Cardiac septum (tissue), 1 donor: ENCODE results near the gene MTIF2. TPM values are rescaled to one million over a fixed set of nuclear protein-coding genes. Genes with fewer than 3 reads are reported as not detected.
"Not testable (repeated sequence)": the region's sequence is repeated elsewhere in the genome, so short reads cannot be mapped to it uniquely, and the experiment has no call there.

Experiments used
- DNase-seq: peaks from one replicate; pipeline ENCODE4 v3.0.0-alpha.2; 2020; ENCODE audit warnings: low spot score
- intact Hi-C: fragments of 100-400 bp; cut with DNase I; formaldehyde crosslinking; loops from one replicate; pipeline ENCODE4 v1.14.0; 2022
- total RNA-seq: library from RNA; stranded (reverse); fragmentation: NEBNext Ultra II Directional; extraction: Animal tissue kit (Norgen Biotek cat#: 25700); gene quantifications from one replicate; pipeline ENCODE4 v1.2.1, GENCODE V29; 2021
- donor health status: DM: no; HTN: no; CAD: no.

MTIF2 gene
- total RNA-seq, 1 donor from 2014 or later, result 40.8 TPM

GRCh38 chr2:55252832-55253231 is 16.2 kb downstream of the MTIF2 start:
- intact Hi-C loops, result no loop called here
- no peak for DNase-seq

- intact Hi-C loops, result no loop called here
These were observed 22.0 kb downstream of the MTIF2 start for GRCh38 chr2:55247025-55247424.

GRCh38 chr2:55245411-55245810 is 23.6 kb downstream of the MTIF2 start:
- intact Hi-C loops, result no loop called here
- no peak for DNase-seq

More at GRCh38 chr2:55247025-55247424, 22.0 kb downstream of the MTIF2 start:
- no peak for DNase-seq

GRCh38 chr2:55242617-55243016 is 26.4 kb downstream of the MTIF2 start:
- DNase-seq, result no peak
- intact Hi-C loops, result no loop called here

GRCh38 chr2:55241582-55241981 is 27.4 kb downstream of the MTIF2 start:
- intact Hi-C loops, DNase-seq: not testable (repeated sequence)

- intact Hi-C loops, result no loop called here
- DNase-seq, result no peak
These were observed 29.3 kb downstream of the MTIF2 start for GRCh38 chr2:55239656-55240222.

- no peak for DNase-seq
- intact Hi-C loops, result no loop called here
These were observed 32.0 kb downstream of the MTIF2 start for GRCh38 chr2:55236992-55237543.

- no peak for DNase-seq
- intact Hi-C loops, result no loop called here
These were observed 33.1 kb downstream of the MTIF2 start for GRCh38 chr2:55235724-55236538.

GRCh38 chr2:55233658-55233940 is 35.4 kb downstream of the MTIF2 start:
- no peak for DNase-seq
- intact Hi-C loops, result loop anchor here (2.0 to 5.0 kb wide), 2 partner anchors 35 to 184 kb away; partner anchors contain the start of genes CCDC88A and MTIF2

- intact Hi-C loops, result loop anchor here (2.0 to 5.0 kb wide), 2 partner anchors 36 to 184 kb away; partner anchors contain the start of genes CCDC88A and MTIF2
- DNase-seq, result peak; percentile 78
These were observed 36.0 kb downstream of the MTIF2 start for GRCh38 chr2:55232863-55233657.

- intact Hi-C loops, result loop anchor here (2.0 to 5.0 kb wide), 2 partner anchors 37 to 185 kb away; partner anchors contain the start of genes CCDC88A and MTIF2
These were observed 36.8 kb downstream of the MTIF2 start, which contains the start of the genes CLHC1 and RPS27A for GRCh38 chr2:55232084-55232862. Gene CLHC1, minus strand, starts transcription at chr2:55232293. Its CDS starts 9,882 bp downstream, at chr2:55222411. Gene RPS27A, plus strand, starts transcription at chr2:55232688. Its CDS starts 137 bp downstream, at chr2:55232825.

GRCh38 chr2:55231546-55232083 is 37.4 kb downstream of the MTIF2 start:
- DNase-seq, result no peak
- intact Hi-C loops, result loop anchor here (2.0 to 5.0 kb wide), 2 partner anchors 37 to 186 kb away; partner anchors contain the start of genes CCDC88A and MTIF2

More at GRCh38 chr2:55232084-55232862, 36.8 kb downstream of the MTIF2 start, which contains the start of the genes CLHC1 and RPS27A:
- peak; percentile 96 for DNase-seq

- intact Hi-C loops, result loop anchor here (5.0 kb wide), 1 partner anchor 187 kb away; the partner anchor contains the start of gene CCDC88A
- no peak for DNase-seq
These were observed 38.5 kb downstream of the MTIF2 start for GRCh38 chr2:55230551-55230950.

- no peak for DNase-seq
- intact Hi-C loops, result no loop called here
These were observed 39.8 kb downstream of the MTIF2 start for GRCh38 chr2:55229221-55229620.

- no peak for DNase-seq
- intact Hi-C loops, result no loop called here
These were observed 40.8 kb downstream of the MTIF2 start for GRCh38 chr2:55228226-55228563.

GRCh38 chr2:55227437-55228225 is 41.4 kb downstream of the MTIF2 start:
- intact Hi-C loops, DNase-seq: not testable (repeated sequence)

GRCh38 chr2:55225481-55226020 is 43.5 kb downstream of the MTIF2 start:
- DNase-seq, result no peak
- intact Hi-C loops, result no loop called here
